Measurements from ENCODE around the gene ADAMTS2. TPM values are rescaled to one million over a fixed set of nuclear protein-coding genes. Genes with fewer than 3 reads are reported as not detected.

ADAMTS2 gene
- total RNA-seq, 1 experiment from 2014 or later = not detected

DNA sequence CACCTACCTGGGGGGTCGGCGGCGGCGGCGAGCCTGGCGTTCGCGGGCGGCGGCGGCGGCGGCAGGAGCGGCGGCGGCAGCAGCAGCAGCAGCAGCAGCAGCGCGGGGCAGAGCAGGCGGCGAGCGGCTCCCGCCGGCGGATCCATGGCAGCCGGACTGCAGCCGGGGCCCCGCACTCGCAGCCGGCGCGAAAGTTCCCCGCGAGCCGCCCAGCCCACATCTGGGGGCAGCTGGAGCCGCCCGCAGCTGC, 153 bp downstream of the ADAMTS2 start:
- DNase-seq (ENCODE audit: extremely low read depth, low read depth) = no peak

DNA sequence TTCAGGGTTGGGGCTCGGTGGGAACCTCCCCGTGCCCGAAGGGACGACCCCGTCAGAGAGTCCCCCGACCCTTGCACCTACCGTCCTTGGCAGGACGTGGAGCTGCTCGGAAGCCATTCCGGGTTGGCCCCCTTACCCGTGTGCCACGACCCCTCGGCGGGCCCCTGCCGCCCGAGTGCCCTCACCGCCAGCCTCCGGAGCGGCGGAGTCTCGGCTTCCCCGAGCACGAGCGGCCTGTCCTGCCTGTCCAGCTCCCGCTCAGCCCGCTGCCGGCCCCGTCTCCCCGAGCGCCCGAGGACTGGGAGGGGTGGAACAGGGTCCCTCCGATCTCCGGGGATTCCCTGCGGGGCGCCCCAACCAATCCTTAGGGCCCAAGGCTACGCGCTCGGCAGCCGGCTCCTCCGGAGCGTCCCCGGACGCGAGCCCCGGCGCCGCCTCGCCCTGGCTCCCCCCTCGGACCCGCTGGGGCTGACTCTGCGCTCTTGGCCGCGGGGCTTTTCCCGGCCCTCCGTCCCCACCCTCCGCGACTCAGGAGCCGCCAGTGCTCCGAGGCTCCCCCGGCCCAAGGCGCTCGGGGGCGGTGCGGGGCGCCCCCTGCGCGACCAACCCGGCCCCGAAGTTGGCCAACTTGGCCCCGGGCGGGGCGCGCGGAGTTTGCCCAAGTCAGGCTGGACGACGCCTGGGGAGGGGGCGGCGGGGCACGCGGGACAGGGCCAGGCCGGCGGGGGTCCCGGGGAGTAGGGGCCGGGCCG, 654 bp downstream of the ADAMTS2 start:
- DNase-seq (ENCODE audit: extremely low read depth, low read depth) = no peak

DNA sequence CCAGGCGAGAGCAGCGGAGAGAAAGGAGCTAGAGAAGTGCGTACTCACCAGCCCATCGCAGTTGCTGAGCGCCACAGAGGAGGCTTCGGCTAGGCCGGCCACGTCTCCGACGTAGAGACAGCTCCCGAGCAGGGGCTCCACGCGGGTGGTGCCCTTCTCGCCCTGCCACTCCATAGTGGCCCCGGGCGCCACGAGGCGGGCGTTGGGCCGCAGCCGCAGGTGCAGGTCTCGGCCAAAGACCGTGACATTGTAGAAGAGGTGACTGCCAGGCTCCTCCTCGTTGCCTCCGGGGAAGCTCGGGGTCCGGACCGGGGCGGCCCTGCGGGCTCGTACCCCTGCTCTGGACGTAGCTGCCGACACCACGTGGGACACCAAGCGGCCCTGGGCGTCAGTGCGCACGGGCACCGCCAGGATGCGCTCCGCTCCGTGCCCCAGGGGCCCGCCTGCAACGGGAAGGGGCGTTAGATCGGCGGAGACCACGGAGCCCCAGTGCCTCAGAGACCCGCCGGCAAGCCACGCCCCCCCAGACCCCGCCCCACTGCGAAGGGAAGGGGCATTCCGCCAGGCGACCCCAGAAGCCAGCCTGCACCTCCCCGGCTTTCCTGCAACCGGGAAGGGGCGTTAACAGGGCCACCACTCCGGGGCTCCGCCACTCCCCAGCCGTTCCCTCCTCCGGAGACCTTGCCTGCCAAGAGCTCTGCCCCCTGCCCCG, 1.4 kb downstream of the ADAMTS2 start:
- DNase-seq (ENCODE audit: extremely low read depth, low read depth) = no peak

DNA sequence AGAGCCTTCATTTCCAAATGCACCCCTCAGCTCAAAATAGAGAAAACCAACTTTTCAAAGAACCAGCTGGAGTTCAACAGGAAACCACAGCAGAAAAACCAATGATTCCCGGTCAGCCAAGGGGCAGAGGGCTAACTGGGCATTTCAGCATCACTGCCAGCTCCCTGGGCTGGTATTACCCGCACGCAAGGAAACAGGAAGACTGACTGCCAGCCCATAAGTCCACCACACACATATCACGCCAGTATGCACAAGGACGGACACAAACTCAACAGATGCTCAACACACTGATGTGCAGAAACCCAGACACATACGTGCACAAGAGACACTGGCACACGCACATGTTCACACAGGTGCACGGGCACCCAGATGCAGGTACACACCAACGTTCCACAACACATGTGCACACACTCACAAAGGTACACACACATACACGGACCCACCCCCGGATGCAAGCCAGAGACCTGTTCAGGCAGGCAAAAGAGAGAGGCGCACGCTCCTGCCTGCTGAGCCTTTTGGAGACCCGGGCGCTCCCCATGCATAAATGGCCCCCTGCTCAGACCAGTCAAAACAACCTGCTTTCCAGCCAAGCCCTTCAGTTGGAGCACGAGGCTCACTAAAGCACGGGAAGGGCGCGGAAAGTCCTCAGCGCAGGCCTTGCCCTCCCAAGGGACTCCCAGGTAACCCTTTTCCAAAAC, 2.1 kb downstream of the ADAMTS2 start:
- DNase-seq (ENCODE audit: extremely low read depth, low read depth) = no peak

DNA sequence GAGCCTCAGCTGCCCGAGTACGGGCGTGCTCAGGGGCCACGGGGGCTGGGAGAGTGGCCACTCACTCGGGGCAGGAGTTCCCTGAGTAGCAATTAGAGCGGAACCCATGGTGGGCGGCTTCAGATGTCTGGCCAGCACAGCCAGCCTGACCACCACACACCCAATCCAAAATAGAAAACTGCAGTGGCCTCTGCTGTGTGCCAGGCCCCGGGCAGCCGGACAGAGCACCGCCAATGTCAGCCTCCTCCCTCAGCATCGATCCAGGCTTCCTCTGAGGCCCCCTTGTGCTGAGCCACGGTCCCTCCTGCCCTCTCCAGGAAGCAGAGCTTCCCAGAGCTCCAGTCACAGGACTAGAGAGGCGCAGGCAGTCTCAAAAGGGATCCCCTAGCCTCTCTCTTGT, 2.7 kb downstream of the ADAMTS2 start:
- DNase-seq (ENCODE audit: extremely low read depth, low read depth) = no peak

DNA sequence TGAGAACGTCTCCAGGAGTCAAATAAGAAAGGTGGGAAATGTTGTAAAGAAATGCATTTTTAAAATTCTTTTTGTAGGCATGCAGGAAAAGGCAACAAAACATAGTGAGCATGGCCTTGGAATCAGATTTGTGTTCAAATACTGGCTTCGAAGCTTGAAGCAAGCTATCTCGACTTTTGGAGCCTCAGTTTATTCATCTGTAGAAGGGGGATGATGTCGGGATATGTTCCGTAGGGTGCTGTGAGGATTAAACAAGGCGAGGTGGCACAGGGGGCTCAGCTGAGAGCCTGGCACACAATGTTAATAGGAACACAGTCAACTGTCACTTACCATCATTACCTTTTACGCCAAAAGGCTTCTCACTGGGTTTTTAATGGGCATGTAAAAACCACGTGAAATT, 4.8 kb downstream of the ADAMTS2 start:
- DNase-seq (ENCODE audit: extremely low read depth, low read depth) = no peak

DNA sequence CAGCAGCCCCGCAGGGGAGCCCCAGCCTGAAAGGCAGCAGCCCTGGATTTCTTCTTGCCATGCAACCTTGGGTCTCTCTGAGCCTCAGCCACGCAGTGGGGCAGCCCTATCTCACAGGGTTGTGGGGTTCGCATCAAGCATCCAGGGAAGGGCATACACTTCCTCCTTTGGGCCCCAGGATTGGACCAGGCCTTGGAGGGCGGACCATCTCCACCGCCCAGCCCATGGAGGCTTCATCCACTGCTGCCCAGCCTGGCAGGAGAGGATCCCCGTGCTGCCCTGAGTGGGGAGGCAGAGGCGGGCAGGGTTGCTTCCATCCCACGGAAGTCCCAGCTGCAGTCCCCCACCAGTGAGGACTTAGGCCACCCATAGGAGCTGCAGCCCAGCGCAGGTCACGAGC, 5.3 kb downstream of the ADAMTS2 start:
- no peak for DNase-seq (ENCODE audit: extremely low read depth, low read depth)

DNA sequence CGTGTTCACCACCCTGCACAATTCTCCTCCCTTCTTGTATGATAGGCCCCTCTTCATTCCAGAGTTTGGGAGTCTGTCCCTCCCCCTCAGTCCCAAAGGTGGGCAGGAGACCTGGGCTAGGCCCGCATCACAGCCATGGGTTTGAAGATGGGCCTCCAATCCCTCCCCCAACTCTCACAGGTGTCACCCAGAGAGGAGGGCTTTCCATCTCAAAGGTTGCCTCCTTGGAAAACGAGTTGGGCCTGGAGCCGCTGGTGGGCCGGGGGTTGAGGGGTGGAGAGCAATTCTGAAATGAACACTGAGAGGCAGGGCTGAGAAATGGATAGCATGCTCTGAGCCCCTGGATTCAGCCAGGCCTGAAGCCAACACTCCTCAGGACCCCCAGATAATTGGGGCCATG, 6.2 kb downstream of the ADAMTS2 start:
- no peak for DNase-seq (ENCODE audit: extremely low read depth, low read depth)

DNA sequence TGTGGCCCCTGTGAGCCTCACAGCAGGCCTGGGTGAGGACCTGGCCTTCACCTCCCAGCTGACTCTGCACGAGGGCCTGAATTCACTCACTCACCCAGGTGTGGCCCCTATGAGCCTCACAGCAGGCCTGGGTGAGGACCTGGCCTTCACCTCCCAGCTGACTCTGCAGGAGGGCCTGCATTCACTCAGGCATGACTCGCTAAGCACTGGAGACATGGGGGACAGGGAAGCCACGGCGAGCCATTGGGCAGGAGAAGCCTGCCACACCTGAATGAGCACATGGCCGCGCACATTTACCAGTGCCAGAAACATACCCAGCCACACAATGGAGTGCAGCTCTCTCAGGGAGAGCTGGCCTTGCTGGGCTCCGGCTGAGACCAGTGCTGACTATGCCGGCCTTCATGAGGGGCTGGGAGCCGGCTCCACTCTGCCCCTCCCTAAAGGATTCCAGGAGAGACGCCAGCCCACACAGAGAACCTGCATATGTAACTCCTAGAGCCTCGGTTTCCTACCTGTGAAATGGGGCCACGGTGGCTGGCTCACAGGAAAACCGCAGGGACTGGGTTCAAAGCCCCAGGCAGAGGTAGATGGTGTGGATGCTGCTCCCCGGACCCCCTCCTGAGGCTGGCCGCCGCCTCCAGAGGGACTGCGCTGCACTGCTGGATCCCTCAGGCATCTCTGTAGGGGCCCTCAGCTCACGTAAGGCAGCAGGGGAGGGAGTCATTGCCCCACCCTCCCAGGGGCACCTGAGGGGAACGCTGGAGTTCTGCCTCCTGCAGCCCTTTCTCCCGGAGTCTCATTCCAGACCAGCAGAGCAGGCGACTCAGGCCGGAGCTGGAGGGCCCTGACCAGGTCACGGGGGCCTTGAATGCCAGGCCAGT, 7.2 kb downstream of the ADAMTS2 start:
- DNase-seq (ENCODE audit: extremely low read depth, low read depth) = no peak

DNA sequence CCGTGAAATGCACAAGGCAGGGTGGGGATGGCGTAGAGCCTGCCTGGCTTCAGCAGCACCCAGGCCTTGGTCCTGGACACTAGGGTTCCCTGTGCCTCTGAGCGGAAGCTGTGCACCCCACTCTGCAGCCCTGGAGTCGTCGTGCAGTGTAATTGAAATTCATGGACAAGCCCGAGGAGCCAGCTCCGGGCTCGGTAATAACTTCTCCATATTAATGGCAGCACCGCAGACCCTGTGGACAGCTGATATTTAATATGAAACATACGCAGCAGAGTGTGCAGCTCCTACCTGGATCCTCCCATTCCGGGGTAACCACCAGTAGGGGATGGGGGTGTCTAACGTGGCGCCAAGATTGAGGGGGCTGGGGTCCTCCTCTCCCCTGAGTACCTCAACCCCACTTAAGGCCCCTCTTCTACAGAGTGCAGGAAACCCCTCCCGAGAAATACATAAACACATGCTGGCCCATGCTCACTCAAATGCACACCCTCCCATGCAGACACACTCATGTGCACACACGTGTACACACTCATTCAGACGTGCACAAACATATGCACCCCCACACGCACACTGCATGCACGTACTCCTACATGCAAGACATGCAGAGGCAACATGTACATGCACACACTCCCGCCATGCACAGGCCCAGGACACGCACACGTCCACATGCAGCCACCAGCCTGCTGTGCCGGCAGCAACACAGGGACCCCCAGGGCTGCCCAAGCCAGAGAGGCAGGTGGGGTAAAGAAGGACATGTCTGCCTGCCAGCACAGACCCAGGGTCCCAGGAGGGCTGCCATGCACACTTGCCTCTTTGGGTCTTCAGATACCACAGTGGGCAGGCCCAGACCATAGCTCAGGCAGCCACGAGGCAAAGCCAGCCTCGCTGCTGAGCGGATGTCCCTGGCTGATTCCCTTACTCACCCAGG, 8.1 kb downstream of the ADAMTS2 start:
- no peak for DNase-seq (ENCODE audit: extremely low read depth, low read depth)

DNA sequence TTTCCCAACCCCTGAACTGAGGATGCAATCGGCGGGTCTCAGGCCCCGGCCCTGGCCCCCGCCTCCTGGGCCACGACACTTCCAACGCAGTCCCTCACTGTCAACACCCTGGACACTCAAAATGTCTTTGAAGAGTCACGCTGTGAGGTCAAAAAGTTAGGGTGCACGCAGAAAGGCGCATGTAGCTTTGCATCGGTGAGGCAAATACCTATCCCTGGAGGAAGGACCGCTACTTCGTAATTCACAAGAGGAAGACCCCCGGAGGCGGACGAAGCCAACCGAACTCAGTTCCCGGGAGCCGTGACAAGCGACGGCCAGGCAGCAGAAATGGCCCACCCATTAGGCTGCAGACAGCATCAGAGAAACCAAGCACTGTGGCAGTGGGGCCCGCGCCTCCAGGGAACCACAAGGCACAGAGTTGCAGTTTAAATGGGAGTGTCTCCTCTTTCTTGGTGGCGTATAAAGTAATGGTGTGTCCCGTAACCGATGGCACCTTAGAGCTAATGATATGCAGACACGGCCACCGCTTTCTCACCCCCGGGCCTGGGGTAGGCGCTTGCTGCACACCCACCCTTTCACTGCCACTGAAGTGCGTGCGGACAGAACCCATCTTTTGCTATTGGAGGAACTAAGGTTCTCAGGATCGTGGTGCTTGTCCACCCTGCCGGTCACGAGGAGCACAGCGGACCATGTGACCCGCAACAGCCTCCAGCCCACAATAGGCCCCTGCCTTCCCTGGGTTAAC, 9.0 kb downstream of the ADAMTS2 start:
- no peak for DNase-seq (ENCODE audit: extremely low read depth, low read depth)

DNA sequence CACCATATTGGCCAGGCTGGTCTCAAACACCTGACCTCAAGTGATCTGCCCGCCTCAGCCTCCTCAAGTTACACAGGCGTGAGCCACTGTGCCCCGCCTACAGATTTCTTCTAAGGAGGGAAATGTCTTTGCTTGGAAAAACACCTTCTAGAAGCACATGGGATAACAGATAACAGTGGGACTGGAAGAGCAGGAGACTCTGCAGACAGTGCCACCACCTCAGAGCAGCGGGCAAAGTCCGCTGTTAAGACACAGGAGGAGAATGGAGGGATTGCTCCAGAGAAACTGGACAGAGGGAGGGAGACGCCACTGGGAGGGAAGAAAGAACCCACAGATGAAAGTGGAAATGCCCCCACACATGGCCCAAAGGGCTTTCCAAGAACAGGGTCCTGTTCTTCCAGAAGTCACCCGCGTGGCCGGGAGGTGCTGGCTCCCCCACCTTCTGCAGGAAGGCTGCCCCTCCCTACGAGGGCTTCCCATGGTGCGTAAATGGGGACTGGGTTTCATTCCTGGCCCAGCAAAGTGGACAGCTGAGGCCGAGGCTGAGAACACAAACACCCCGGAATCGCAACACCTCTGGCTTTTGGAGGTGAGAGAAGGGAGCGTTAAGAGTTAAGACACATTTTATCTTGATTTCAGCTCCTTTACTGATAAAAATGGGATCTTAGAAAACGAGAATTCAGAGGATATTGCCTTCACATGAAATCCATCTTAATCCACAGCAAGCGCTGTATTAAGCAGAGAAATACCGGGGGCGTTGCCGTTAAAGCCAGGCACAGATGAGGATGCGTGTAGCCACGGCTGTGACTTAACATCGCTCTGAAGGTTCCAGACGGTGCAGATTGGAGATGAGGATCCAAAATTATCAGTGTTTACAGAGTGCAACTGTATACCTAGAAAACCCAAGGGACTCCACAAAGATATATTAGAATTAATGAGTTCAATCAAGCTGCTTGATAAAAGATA, 11.2 kb downstream of the ADAMTS2 start:
- DNase-seq (ENCODE audit: extremely low read depth, low read depth) = no peak

DNA sequence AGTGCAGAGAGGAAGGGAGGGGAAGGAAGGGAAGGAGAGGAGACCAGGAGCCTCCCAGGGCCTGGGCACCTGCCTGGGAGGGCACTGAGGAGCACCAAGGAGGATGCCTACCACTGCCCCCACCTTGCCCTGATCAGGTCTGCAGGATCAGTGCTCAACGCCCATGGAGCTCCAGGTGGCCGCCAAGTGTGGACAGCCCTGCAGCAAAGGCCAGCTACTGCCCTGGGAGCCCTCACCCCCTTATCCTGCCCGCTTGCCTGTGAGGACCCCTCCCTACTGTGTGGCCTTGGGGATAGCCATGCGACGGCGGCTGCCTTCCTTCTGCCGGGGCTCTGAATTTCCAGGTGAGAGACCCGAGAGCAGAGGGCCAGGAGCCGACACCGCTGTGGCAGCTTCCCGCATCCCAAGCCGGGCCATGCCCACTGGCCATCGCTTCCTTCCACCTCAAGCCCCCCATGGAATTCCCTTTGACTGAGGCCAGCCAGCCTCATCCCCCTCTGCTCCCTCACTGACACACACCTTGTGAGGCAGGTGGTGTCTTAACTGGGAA, 12.4 kb downstream of the ADAMTS2 start:
- no peak for DNase-seq (ENCODE audit: extremely low read depth, low read depth)

DNA sequence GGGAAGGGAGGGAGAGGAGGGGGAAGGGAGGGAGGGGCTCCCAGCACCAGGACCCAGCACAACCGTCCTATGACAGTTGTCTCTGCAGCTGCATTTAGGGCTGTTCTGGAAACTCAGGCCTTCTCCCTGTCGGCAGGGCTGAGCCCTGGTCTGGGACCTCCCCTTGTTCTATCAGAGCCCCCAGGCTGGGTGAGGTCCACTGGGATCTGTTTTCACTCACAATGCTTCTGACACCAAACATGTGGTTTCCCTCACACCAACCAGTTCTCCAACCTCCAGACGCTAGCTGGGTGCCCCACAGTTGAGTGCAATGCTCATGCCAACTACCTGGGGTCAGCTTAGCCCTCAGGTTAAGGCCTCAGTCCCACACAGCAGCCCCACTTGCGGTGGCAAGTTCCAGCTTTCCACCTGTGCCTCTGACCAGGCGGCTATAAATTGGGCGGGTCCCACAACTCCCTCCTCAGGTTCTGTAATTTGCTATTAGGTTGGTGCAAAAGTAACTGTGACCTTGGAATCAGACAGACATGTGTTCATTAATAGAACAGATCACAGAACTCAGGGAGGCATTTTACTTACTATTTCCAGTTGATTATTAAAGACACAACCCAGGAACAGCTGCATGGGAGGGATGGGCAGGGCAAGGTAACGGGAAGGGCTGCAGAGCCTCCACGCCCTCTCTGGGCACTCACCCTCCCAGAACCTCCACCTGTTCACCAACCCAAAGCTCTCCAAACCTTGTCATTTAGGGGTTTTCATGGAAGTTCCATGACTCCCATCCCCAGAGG, 13.5 kb downstream of the ADAMTS2 start:
- DNase-seq (ENCODE audit: extremely low read depth, low read depth) = no peak

DNA sequence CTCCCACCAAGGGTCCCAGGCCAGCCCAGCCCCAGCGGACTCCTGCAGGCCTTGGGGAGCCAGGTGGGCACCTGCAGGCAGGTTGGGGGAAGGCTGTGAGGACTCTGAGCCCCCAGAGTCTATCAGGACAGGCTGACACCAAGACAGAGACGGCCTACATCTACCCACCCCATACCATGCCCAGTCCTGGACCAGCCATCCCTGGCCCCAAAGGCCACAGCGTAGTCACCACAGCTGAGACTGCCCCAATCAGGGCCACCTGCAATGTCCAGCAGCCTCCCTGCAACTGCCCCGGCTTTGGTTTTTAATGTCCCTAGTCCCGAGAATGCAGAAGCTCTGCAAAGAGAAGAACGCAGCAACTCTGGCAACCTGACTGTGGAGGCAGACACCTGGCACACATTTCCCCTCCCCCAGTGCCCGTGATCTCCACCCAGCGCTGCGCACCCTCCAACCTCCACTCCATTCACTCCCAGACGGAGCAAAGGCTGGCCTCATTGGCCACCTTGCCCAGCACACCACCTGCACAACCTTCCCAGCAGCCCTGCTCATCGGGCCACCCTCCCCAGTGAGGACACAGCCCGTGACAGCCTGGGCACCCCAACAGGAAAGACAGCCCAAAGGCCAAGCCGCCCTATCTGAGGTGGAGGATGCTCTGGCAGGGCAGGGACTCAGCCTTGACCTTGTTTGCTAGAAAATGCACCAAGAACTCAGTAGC, 14.9 kb downstream of the ADAMTS2 start:
- no peak for DNase-seq (ENCODE audit: extremely low read depth, low read depth)

DNA sequence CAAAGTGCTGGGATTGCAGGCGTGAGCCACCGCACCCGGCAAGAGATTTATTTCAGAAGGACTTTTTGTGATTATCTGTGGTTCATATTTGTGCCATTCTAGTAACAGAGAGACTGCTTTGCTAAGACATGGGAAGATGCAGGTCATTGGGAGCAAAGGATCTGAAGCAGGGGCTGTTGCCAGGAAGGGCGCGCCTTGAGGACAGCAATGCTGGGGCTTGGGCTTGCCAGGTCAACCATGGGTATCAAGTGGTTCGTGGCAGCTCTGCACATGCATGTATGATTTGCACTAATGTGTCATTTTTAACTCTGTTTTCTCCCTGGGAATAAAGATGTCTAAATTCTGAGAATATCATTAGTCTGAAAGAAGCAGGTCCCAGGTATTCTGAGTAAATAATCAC, 17.0 kb downstream of the ADAMTS2 start:
- DNase-seq (ENCODE audit: extremely low read depth, low read depth) = no peak

Data from NCI-H460 (cell line).